Left cardiac atrium (tissue), 4 donors: ENCODE measurements around the gene RNF135. TPM values are rescaled to one million over a fixed set of nuclear protein-coding genes. Genes with fewer than 3 reads are reported as not detected.
"Not testable (repeated sequence)": the region's sequence is repeated elsewhere in the genome, so short reads cannot be mapped to it uniquely, and the experiment has no call there.

Experiments
- ATAC-seq, 2 donors: fragments of 200-7000 bp; cut with Tn5 transposase; one replicate each; pipeline ENCODE4 v1.9.1; 2020; ENCODE audit warnings: mild to moderate bottlenecking in 2 of 2, moderate library complexity in 2 of 2
- DNase-seq: peaks from one replicate; pipeline ENCODE4 v3.0.0-alpha.2; 2020
- intact Hi-C, 2 donors: fragments of 100-400 bp; cut with DNase I; formaldehyde crosslinking; loops; one replicate each; pipeline versions ENCODE4 v1.14.1 to v1.15.1; 2022 to 2023
- total RNA-seq, 2 donors: library from RNA; stranded (reverse); fragmentation: NEBNext Ultra II Directional; extraction: Animal tissue kit (Norgen Biotek cat#: 25700); gene quantifications; one replicate each; pipeline ENCODE4 v1.2.1, GENCODE V29; 2021
- donor health status: DM: no; HTN: yes; CAD: no.
- donor health status: DM: no; HTN: yes; CAD: no; lungs with severe emphysema.
- donor health status: DM: yes; HTN: yes; CAD: no.
- donor health status: Dilated cardiomyopathy.

Gene RNF135
- total RNA-seq, 2 donors from 2014 or later: 8.8 to 12.0 TPM

GRCh38 chr17:31040837-31041236 lies 70.0 kb downstream of the RNF135 start:
- ATAC-seq, DNase-seq, intact Hi-C loops: not testable (repeated sequence)

- intact Hi-C loops, ATAC-seq, DNase-seq: not testable (repeated sequence)
Observed at GRCh38 chr17:31042378-31042777, 71.5 kb downstream of the RNF135 start.

- intact Hi-C loops, ATAC-seq, DNase-seq: not testable (repeated sequence)
Observed at GRCh38 chr17:31046856-31047425, 76.1 kb downstream of the RNF135 start.

GRCh38 chr17:31048142-31048541 lies 77.3 kb downstream of the RNF135 start:
- no peak for DNase-seq
- intact Hi-C loops: no loop called here
- ATAC-seq: no peak

- DNase-seq: no peak
- ATAC-seq: no peak
- intact Hi-C loops: no loop called here
Observed at GRCh38 chr17:31048780-31049179, 77.9 kb downstream of the RNF135 start.

Other genes with a start within 250 kb of the RNF135 start
- 1 to 10 TPM; 6.3 to 7.4 TPM for gene CRLF3, start 146.3 kb upstream of the RNF135 start, total RNA-seq
- gene ATAD5, start 139.1 kb upstream of the RNF135 start, total RNA-seq: 1 to 10 TPM in 1 of 2 donors, under 1 TPM in 1; 0.92 to 1.2 TPM
- 10 to 100 TPM; 11.4 to 14.6 TPM for gene TEFM, start 64.8 kb upstream of the RNF135 start, total RNA-seq
- gene ADAP2, start 49.1 kb upstream of the RNF135 start, total RNA-seq: 10 to 100 TPM; 11.0 to 19.4 TPM
- 10 to 100 TPM; 39.3 to 53.5 TPM for gene NF1, start 123.9 kb downstream of the RNF135 start, total RNA-seq